Measurements from ENCODE around the gene ZNF408.

DNA sequence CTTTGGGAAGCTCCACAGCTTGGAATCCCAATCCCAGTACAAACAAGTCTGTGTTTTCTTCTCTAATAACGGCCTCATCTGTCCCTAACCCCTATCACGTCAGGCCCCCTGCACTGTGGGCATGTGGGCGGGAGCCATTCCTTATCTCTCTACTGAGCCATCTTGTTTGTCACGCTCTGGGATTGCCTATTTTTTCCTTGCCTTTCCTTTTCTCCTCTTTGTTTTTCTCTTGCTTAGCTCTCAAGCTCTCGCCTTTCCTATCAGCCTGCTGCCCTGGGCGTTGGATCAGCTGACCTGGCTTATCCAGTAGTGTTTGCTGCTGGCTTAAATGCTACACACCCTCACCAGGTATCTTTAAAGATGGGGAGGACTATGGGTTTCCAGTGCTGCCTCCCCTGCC lies 36.2 kb upstream of the ZNF408 start:
- TF ChIP-seq, protein P1, sequence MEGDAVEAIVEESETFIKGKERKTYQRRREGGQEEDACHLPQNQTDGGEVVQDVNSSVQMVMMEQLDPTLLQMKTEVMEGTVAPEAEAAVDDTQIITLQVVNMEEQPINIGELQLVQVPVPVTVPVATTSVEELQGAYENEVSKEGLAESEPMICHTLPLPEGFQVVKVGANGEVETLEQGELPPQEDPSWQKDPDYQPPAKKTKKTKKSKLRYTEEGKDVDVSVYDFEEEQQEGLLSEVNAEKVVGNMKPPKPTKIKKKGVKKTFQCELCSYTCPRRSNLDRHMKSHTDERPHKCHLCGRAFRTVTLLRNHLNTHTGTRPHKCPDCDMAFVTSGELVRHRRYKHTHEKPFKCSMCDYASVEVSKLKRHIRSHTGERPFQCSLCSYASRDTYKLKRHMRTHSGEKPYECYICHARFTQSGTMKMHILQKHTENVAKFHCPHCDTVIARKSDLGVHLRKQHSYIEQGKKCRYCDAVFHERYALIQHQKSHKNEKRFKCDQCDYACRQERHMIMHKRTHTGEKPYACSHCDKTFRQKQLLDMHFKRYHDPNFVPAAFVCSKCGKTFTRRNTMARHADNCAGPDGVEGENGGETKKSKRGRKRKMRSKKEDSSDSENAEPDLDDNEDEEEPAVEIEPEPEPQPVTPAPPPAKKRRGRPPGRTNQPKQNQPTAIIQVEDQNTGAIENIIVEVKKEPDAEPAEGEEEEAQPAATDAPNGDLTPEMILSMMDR (IDR thresholded peaks at IDR 0.05), result no peak
- TF ChIP-seq POLR2A (IDR thresholded peaks at IDR 0.05), result no peak

Data from esophagus squamous epithelium (tissue), 4 donors.